Astrocyte of the spinal cord (primary cell): Measurements from ENCODE around the gene PFN3.

Experiments
- DNase-seq: peaks from one replicate; pipeline ENCODE4 v3.0.0; 2011; ENCODE audit warnings: low read depth, low spot score
- H3K4me3 ChIP-seq: 2 replicates; pipeline ENCODE4 v1.5.1; 2011; ENCODE audit warnings: low read depth, mild to moderate bottlenecking, low read length, moderate library complexity
- in situ Hi-C: cut with HindIII; loops from 2 replicates; pipeline ENCODE4 v1.10.0; 2017; ENCODE audit warnings: low sequenced_read_pairs
- TF ChIP-seq, protein P1 (sequence below): IDR thresholded peaks from 2 replicates; pipeline ENCODE4 v1.5.1; 2012; ENCODE audit warnings: low read depth, mild to moderate bottlenecking, low read length, inconsistent platforms

The PFN3 gene

DNA sequence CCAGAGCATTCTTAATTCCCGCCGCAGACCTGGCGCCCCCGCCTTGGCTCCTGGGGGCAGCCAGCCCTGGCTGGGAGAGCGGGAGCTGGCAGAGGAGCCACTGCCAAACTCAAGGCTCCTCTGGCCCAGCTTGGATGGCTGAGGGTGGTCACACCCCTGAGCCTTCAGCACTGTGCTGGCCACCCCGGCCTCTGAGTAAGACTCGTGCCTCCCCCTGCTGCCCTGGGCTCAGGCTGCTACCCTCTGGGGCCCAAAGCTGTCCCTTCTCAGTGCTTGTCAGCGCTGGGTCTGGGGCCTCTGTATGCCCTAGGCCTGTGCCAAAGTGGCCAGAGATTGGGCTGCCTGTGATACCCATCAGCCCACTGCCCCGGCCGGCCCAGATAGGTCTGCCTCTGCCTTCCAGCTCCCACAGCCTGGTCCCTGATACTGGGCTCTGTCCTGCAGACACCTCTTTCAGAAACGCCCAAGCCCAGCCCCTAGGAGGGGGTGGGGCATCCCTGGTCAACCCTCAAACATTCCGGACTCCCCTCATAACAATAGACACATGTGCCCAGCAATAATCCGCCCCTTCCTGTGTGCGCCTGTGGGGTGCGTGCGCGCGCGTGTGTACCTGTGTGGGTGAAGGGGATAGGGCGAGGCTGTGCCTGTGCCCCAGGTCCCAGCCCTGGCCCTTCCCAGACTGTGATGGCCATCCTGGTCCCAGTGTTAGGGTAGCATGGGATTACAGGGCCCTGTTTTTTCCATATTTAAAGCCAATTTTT, 41.8 kb upstream of the PFN3 start:
- no peak for DNase-seq
- H3K4me3 ChIP-seq, result no peak overlapping the region
- in situ Hi-C loops, result no loop called here
- TF ChIP-seq, protein P1, sequence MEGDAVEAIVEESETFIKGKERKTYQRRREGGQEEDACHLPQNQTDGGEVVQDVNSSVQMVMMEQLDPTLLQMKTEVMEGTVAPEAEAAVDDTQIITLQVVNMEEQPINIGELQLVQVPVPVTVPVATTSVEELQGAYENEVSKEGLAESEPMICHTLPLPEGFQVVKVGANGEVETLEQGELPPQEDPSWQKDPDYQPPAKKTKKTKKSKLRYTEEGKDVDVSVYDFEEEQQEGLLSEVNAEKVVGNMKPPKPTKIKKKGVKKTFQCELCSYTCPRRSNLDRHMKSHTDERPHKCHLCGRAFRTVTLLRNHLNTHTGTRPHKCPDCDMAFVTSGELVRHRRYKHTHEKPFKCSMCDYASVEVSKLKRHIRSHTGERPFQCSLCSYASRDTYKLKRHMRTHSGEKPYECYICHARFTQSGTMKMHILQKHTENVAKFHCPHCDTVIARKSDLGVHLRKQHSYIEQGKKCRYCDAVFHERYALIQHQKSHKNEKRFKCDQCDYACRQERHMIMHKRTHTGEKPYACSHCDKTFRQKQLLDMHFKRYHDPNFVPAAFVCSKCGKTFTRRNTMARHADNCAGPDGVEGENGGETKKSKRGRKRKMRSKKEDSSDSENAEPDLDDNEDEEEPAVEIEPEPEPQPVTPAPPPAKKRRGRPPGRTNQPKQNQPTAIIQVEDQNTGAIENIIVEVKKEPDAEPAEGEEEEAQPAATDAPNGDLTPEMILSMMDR, result no peak

DNA sequence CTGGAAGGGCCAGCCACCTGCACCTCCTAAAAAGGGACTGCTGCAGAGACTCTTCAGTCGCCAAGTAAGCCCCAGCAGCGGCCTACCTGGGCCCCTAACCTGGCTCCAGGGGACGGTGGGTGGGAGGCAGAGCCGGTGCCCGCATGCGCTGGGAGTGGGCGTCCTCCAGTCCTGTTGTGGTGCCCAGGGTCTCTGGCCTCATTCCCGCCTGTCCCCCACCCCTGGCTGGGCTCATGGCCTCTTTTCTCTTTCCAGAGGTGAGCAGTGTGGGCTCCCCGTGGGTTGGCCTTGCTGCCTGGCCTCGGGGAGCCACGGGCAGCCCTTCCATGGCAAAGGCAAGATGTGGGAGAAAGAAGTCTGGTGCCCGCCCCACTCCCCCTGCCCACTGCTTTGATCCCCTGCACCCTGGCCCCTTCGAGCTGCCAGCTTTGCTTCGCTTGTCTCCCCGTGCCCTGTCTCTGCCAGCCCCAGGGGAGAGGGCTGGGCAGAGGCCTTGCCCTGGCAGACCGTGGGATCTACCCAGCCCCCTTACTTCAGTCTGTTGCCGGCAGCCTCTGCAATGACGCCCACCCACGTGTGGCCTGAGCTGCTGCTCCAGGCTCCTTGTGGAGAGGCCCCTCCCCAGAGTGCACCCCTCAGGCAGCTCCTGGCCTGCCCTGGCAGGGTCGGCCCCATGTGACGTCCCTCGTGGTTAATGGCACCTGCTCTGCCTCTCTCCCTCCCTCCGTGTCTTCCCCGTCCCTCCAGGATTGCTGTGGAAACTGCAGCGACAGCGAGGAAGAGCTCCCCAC, 40.7 kb upstream of the PFN3 start:
- no peak overlapping the region for H3K4me3 ChIP-seq
- DNase-seq, result no peak
- in situ Hi-C loops, result no loop called here
- TF ChIP-seq, protein P1, result no peak

DNA sequence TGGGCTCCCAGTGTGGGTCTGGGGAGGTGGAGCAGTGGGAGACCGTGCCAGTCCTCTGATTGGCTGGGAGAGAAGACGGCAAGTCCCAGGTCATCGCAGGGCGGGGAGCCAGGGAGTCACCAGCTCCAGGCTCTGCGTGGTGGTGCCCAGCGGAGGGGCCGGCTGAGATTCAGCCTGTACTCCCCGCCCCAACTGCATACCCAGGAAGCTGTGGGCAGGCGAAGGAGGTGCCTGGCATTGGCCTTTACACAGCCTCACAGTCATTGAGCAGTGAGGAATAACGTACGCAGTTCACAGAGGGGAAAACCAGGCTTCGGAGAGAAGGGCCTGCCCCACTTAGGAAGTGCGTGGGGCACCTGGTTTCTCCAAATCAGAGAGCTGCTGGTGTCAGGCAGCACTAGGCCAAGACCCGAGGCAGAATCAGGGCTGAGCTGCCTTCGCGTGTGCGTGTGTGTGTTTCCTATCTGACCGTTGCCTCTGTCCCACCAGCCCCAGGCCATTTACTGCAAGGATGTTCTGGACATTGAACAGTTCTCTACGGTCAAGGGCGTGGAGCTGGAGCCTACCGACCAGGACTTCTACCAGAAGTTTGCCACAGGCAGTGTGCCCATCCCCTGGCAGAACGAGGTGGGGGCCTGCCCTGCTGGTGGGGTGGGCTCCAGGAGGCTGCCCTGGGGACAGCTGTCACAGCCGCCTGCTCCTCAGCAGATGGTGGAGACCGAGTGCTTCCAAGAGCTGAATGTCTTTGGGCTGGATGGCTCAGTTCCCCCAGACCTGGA, 39.9 kb upstream of the PFN3 start:
- no peak for DNase-seq
- in situ Hi-C loops, result no loop called here
- H3K4me3 ChIP-seq, result no peak overlapping the region
- TF ChIP-seq, protein P1, result no peak

DNA sequence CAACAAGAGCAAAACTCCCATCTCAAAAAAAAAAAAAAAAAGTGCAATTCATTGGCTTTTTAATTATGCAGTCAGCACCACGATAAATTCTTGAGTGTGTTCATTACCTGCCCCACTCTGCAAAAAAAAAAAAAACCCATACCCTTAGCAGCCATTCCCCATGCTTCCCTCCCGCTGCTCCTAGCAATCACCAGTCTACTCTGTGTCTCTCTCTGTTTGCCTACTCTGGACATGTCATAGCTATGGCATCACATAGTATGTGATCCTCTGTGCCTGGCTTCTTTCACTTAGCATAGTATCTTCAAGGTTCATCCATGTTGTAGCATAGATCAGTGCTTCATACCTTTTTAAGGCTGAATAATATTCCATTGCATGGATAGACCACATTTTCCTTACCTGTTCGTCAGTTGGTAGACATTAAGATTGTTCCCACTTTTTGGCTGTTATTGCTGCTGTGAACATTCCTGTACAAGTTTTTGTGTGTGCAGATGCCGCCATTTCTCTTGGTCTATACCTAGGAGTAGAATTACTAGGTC, 39.1 kb upstream of the PFN3 start:
- TF ChIP-seq, protein P1, result no peak
- in situ Hi-C loops, result no loop called here
- no peak overlapping the region for H3K4me3 ChIP-seq
- no peak for DNase-seq

DNA sequence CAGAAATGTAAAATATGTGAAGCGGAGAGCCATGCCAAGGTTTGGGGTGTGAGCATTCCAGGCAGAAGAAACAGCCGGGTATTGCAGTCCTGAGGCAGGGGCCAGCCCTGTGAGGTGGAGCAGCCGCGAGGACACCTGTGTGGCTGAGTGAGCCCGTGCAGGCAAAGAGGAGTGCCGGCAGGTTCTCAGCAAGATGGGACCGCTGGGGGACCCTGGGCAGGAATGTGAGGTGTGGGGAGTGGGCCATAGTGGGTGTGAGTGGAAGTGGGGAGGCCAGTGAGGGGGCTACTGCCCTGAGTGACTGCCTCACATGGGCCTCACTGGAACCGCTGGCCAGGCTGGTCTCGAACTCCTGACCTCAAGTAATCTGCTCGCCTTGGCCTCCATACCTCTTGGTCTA, 38.0 kb upstream of the PFN3 start:
- no peak for DNase-seq

More for the DNA sequence above, 38.0 kb upstream of the PFN3 start:
- in situ Hi-C loops, result no loop called here
- H3K4me3 ChIP-seq, result no peak overlapping the region
- TF ChIP-seq, protein P1, result no peak
